Mesendoderm (in vitro differentiated cells): Measurements from ENCODE around the gene LRRK2. TPM values are rescaled to one million over a fixed set of nuclear protein-coding genes. Genes with fewer than 3 reads are reported as not detected.

Experiments
- DNase-seq: peaks from one replicate; pipeline ENCODE4 v3.0.0; 2013
- H2AK5ac ChIP-seq: 2 replicates; pipeline ENCODE4 v1.6.1; 2013; ENCODE audit warnings: low read length, inconsistent platforms
- H2BK120ac ChIP-seq: 2 replicates; pipeline ENCODE4 v1.6.1; 2013; ENCODE audit warnings: low read depth, mild to moderate bottlenecking, low read length, moderate library complexity, mixed read lengths
- H2BK15ac ChIP-seq: replicated peaks from 2 replicates; pipeline ENCODE4 v1.6.1; 2013; ENCODE audit warnings: low read depth, mild to moderate bottlenecking, moderate library complexity
- H2BK5ac ChIP-seq: 2 replicates; pipeline ENCODE4 v1.6.1; 2013; ENCODE audit warnings: low read length, inconsistent platforms
- H3K18ac ChIP-seq: 2 replicates; pipeline ENCODE4 v1.6.1; 2013; ENCODE audit warnings: mild to moderate bottlenecking, low read length, mixed read lengths
- H3K23ac ChIP-seq: one replicate; pipeline ENCODE4 v1.6.1; 2013; ENCODE audit warnings: low read length
- H3K27ac ChIP-seq: 2 replicates; pipeline ENCODE4 v1.5.1; 2013; ENCODE audit warnings: low read depth, mild to moderate bottlenecking, inconsistent platforms, low read length, moderate library complexity
- H3K27me3 ChIP-seq: 2 replicates; pipeline ENCODE4 v1.6.1; 2013; ENCODE audit warnings: low read length, control low read depth, mild to moderate bottlenecking, inconsistent platforms; ENCODE audit not compliant: insufficient read depth, poor library complexity
- H3K36me3 ChIP-seq: 2 replicates; pipeline ENCODE4 v1.6.1; 2013; ENCODE audit warnings: low read length, inconsistent platforms; ENCODE audit not compliant: control insufficient read depth, insufficient read depth
- H3K4ac ChIP-seq: one replicate; pipeline ENCODE4 v1.6.1; 2013; ENCODE audit warnings: low read depth, mild to moderate bottlenecking, low read length, moderate library complexity
- H3K4me1 ChIP-seq: 2 replicates; pipeline ENCODE4 v1.6.1; 2013; ENCODE audit warnings: low read depth, low read length, inconsistent platforms; ENCODE audit not compliant: control insufficient read depth
- H3K4me2 ChIP-seq: 2 replicates; pipeline ENCODE4 v1.6.1; 2013; ENCODE audit warnings: low read length
- H3K4me3 ChIP-seq: 2 replicates; pipeline ENCODE4 v1.5.1; 2013; ENCODE audit warnings: mild to moderate bottlenecking, low read length
- H3K56ac ChIP-seq: one replicate; pipeline ENCODE4 v1.6.1; 2013; ENCODE audit warnings: low read length
- H3K79me1 ChIP-seq: 2 replicates; pipeline ENCODE4 v1.6.1; 2013; ENCODE audit warnings: low read length, inconsistent platforms
- H3K79me2 ChIP-seq: 2 replicates; pipeline ENCODE4 v1.6.1; 2013; ENCODE audit warnings: mild to moderate bottlenecking, low read length; ENCODE audit not compliant: control insufficient read depth, insufficient read depth
- H3K9ac ChIP-seq: 2 replicates; pipeline ENCODE4 v1.6.1; 2013; ENCODE audit warnings: low read length, inconsistent platforms
- H4K5ac ChIP-seq: one replicate; pipeline ENCODE4 v1.6.1; 2013; ENCODE audit warnings: low read length
- H4K8ac ChIP-seq: one replicate; pipeline ENCODE4 v1.6.1; 2013; ENCODE audit warnings: low read depth, mild to moderate bottlenecking, control low read depth, low read length, moderate library complexity
- WGBS: extraction: QIAGEN DNeasy Blood & Tissue Kit; methylation state at CpG from one replicate; pipeline ENCODE4 v1.1.7; 2013; ENCODE audit warnings: low lambda C conversion rate, missing lambda C conversion rate; ENCODE audit not compliant: insufficient coverage; ENCODE audit errors: extremely low coverage; 5-methylcytosine and 5-hydroxymethylcytosine counted together
- polyA plus RNA-seq, 2 experiments: library from polyadenylated mRNA; stranded (reverse); fragments of 200-250 nt; gene quantifications; one replicate each; pipeline ENCODE4 v1.2.3, GENCODE V29; 2013

LRRK2 gene
- polyA plus RNA-seq (2013, experiment 1 of 2): 0.03 TPM
- 0.03 TPM for polyA plus RNA-seq (2013, experiment 2 of 2)

- Histone ChIP-seq H3K79me1 (no peaks in the 10 kb centered on the region), H2BK5ac (no peak within 1 kb of the TSS), H2BK120ac (peak within 1 kb of the TSS; percentile 76), H4K8ac (no peak within 1 kb of the TSS), H3K36me3 (no peaks in the 10 kb centered on the region), H3K27ac (no peak within 1 kb of the TSS), H3K4ac (no peak within 1 kb of the TSS), H3K23ac (no peak within 1 kb of the TSS), H4K5ac (no peak within 1 kb of the TSS), H3K79me2 (no peaks in the 10 kb centered on the region), H3K18ac (peak within 1 kb of the TSS; percentile 95), H3K4me1 (no peaks in the 10 kb centered on the region), H3K9ac (peak within 1 kb of the TSS; percentile 56), H2AK5ac (no peak within 1 kb of the TSS), H3K56ac (peak within 1 kb of the TSS; percentile 79), H3K27me3 (peaks cover 3% of the 10 kb centered on the region), H3K4me2 (peak within 1 kb of the TSS; percentile 73), H3K4me3 (peak within 1 kb of the TSS; percentile 16), H2BK15ac (no peak within 1 kb of the TSS)
- peak; percentile 44 for DNase-seq
- no CpG with 5 or more reads among the region's 78 CpGs for WGBS
Observed at GRCh38 chr12:40224439-40225291, at the start of gene LRRK2. TSS of gene LRRK2 (plus strand) at chr12:40224997. CDS start at chr12:40225132, 135 bp downstream.

DNA sequence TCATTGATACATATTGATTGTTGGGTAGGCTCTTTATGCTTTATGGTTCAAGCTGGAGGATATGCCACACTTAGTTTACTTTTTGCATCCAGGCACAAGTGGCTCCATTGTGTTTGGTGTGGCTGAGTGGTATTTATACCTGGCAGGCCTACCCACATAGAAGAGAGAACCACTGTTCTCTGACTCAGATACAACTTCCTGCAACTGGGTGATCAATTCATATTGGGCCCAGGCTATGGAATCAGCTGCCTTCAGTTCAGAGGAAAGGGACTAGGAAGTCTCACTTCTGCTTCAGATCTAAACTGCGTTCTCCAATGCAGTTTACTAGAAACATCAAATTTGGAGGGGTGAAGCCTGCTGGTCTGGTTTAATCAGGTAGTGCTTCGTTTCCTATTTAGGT is 49.8 kb upstream of the LRRK2 start:
- Histone ChIP-seq H2BK5ac (no peak overlapping the region), H3K4ac (no peak overlapping the region), H3K36me3 (no peaks in the 10 kb centered on the region), H3K23ac (no peak overlapping the region), H4K8ac (no peak overlapping the region), H3K56ac (no peak overlapping the region), H3K18ac (no peak overlapping the region), H3K9ac (no peak overlapping the region), H2BK15ac (no peak overlapping the region), H2AK5ac (no peak overlapping the region), H3K27me3 (no peaks in the 10 kb centered on the region), H3K4me3 (no peak overlapping the region), H3K79me1 (no peaks in the 10 kb centered on the region), H3K27ac (no peak overlapping the region), H4K5ac (no peak overlapping the region), H3K79me2 (no peaks in the 10 kb centered on the region), H2BK120ac (no peak overlapping the region), H3K4me1 (no peaks in the 10 kb centered on the region), H3K4me2 (no peak overlapping the region)
- no CpG with 5 or more reads among the region's 2 CpGs for WGBS
- DNase-seq: no peak

DNA sequence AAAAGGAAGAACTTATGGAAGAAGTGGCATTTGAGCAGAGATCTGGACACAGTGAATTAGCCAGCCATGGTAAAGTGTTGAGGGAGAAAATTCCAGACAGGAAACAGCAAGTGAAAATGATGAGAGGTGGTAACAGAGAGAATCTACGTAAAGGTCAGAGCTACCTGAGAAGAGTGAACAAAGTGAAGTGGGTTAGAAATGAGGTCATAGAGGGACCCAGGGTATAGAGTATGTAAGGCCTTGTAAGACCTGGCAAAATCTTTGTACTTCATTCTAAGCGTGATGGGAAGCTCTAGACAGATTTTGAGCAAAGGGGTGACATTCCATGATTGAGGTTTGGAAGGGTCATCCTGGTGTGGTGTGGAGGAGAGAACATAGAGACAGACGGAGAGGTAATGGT is 49.3 kb upstream of the LRRK2 start:
- WGBS: no CpG with 5 or more reads among the region's 3 CpGs
- Histone ChIP-seq H2BK120ac (no peak overlapping the region), H2BK5ac (no peak overlapping the region), H3K4me3 (no peak overlapping the region), H3K79me2 (no peaks in the 10 kb centered on the region), H3K79me1 (no peaks in the 10 kb centered on the region), H2BK15ac (no peak overlapping the region), H3K4me2 (no peak overlapping the region), H3K4ac (no peak overlapping the region), H3K9ac (no peak overlapping the region), H3K18ac (no peak overlapping the region), H4K8ac (no peak overlapping the region), H3K27ac (no peak overlapping the region), H3K36me3 (no peaks in the 10 kb centered on the region), H3K4me1 (no peaks in the 10 kb centered on the region), H3K27me3 (no peaks in the 10 kb centered on the region), H3K56ac (no peak overlapping the region), H3K23ac (no peak overlapping the region), H2AK5ac (no peak overlapping the region), H4K5ac (no peak overlapping the region)
- DNase-seq: no peak

GRCh38 chr12:40178701-40179100 is 46.1 kb upstream of the LRRK2 start:
- H3K27me3 ChIP-seq: no peaks in the 10 kb centered on the region
- no peaks in the 10 kb centered on the region for H3K36me3 ChIP-seq
- no CpG with 5 or more reads among the region's 4 CpGs for WGBS
- no peak overlapping the region for H4K5ac ChIP-seq
- no peak overlapping the region for H3K27ac ChIP-seq
- no peaks in the 10 kb centered on the region for H3K4me1 ChIP-seq
- H3K23ac ChIP-seq: no peak overlapping the region
- H3K79me1 ChIP-seq: no peaks in the 10 kb centered on the region
- H3K4me2 ChIP-seq: no peak overlapping the region
- no peak overlapping the region for H2AK5ac ChIP-seq
- no peak overlapping the region for H4K8ac ChIP-seq
- H2BK120ac ChIP-seq: no peak overlapping the region
- H3K79me2 ChIP-seq: no peaks in the 10 kb centered on the region
- no peak overlapping the region for H3K18ac ChIP-seq
- H2BK5ac ChIP-seq: no peak overlapping the region
- H3K56ac ChIP-seq: no peak overlapping the region
- DNase-seq: no peak
- no peak overlapping the region for H2BK15ac ChIP-seq
- H3K9ac ChIP-seq: no peak overlapping the region
- H3K4me3 ChIP-seq: no peak overlapping the region
- H3K4ac ChIP-seq: no peak overlapping the region

GRCh38 chr12:40181490-40181889 is 43.3 kb upstream of the LRRK2 start:
- H3K56ac ChIP-seq: no peak overlapping the region
- no peaks in the 10 kb centered on the region for H3K79me2 ChIP-seq
- H3K18ac ChIP-seq: no peak overlapping the region
- no CpG with 5 or more reads among the region's 1 CpG for WGBS
- H4K5ac ChIP-seq: no peak overlapping the region
- H3K23ac ChIP-seq: no peak overlapping the region
- no peak overlapping the region for H3K4me3 ChIP-seq
- H3K79me1 ChIP-seq: no peaks in the 10 kb centered on the region
- H2BK5ac ChIP-seq: no peak overlapping the region
- no peak overlapping the region for H3K9ac ChIP-seq
- no peak overlapping the region for H3K4ac ChIP-seq
- no peak overlapping the region for H3K27ac ChIP-seq
- no peak for DNase-seq
- no peaks in the 10 kb centered on the region for H3K4me1 ChIP-seq
- H3K4me2 ChIP-seq: no peak overlapping the region
- no peak overlapping the region for H2AK5ac ChIP-seq
- no peak overlapping the region for H2BK120ac ChIP-seq
- no peaks in the 10 kb centered on the region for H3K27me3 ChIP-seq
- H4K8ac ChIP-seq: no peak overlapping the region
- no peaks in the 10 kb centered on the region for H3K36me3 ChIP-seq
- no peak overlapping the region for H2BK15ac ChIP-seq
